BE2C (cell line): ENCODE data around the gene STKLD1.

Experiments used
- DNase-seq: peaks from one replicate; pipeline ENCODE4 v3.0.0-alpha.2; 2020
- H3K27me3 ChIP-seq: fragments of 250-450 bp; sonication (Bioruptor Pico); 2 replicates; pipeline ENCODE4 v1.5.1; 2020; ENCODE audit warnings: mild to moderate bottlenecking
- H3K36me3 ChIP-seq: fragments of 250-450 bp; sonication (Bioruptor Pico); 2 replicates; pipeline ENCODE4 v1.5.1; 2020; ENCODE audit warnings: mild to moderate bottlenecking
- H3K4me1 ChIP-seq: fragments of 250-450 bp; sonication (Bioruptor Pico); 2 replicates; pipeline ENCODE4 v1.5.1; 2020
- H3K4me3 ChIP-seq: 2 replicates; pipeline ENCODE4 v1.5.1; 2011; ENCODE audit warnings: low read depth, low read length
- H3K9me3 ChIP-seq: fragments of 250-450 bp; sonication (Bioruptor Pico); 2 replicates; pipeline ENCODE4 v1.5.1; 2020
- TF ChIP-seq, protein P1 (sequence below): IDR thresholded peaks from 2 replicates; pipeline ENCODE4 v1.5.1; 2012; ENCODE audit warnings: mild to moderate bottlenecking, low read depth, low read length

The STKLD1 gene

GRCh38 chr9:133404454-133405002, 28.4 kb downstream of the STKLD1 start:
- TF ChIP-seq, protein P1, sequence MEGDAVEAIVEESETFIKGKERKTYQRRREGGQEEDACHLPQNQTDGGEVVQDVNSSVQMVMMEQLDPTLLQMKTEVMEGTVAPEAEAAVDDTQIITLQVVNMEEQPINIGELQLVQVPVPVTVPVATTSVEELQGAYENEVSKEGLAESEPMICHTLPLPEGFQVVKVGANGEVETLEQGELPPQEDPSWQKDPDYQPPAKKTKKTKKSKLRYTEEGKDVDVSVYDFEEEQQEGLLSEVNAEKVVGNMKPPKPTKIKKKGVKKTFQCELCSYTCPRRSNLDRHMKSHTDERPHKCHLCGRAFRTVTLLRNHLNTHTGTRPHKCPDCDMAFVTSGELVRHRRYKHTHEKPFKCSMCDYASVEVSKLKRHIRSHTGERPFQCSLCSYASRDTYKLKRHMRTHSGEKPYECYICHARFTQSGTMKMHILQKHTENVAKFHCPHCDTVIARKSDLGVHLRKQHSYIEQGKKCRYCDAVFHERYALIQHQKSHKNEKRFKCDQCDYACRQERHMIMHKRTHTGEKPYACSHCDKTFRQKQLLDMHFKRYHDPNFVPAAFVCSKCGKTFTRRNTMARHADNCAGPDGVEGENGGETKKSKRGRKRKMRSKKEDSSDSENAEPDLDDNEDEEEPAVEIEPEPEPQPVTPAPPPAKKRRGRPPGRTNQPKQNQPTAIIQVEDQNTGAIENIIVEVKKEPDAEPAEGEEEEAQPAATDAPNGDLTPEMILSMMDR = no peak
- H3K36me3 ChIP-seq = peaks cover 34% of the 10 kb centered on the region
- no peaks in the 10 kb centered on the region for H3K4me1 ChIP-seq
- no peaks in the 10 kb centered on the region for H3K27me3 ChIP-seq
- no peak for DNase-seq
- no peaks in the 10 kb centered on the region for H3K9me3 ChIP-seq
- no peak overlapping the region for H3K4me3 ChIP-seq

DNA sequence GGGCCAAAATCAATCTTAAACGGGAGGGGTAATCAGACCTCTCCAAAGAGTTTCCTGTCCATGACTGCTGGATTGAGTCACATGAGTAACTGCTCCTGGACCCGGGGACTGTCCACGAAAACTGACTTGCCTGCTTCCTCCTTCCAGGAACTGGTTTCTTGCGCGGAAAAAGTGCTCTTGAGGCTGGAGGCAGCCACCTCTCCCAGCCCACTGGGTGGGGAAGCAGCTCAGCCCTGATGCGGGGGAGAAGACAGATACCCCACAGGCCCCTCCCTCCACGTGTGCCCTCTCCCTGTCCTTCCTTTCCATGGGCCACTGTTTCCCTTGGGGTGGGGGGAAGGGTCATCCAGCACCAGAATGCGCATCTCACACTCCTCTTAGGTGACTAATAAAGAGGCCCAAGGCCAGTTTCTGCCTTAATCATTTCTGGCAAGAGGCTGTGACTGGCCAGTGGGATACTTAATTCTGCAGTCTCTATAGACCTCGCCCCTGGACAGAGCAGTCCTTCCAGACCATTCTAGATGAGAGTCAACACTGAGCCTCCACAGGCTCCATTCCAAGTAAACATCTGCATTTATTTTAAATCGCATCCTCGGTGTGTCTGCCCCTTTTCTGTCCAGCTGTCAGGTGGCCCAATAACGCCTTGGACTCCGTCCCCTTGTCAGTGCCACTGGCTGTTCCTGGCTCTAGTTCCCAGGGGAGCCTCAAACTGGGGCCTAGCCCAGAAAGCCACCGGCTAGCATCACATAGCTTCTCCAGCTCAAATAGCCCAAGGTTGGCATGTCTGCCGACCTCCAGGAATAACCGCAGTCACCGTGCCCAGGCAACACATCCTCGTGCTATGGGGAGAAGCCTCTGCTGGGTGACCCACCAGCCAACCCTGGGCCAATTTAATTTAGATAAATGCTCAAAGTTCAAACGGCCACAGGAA, 29.6 kb downstream of the STKLD1 start:
- no peaks in the 10 kb centered on the region for H3K4me1 ChIP-seq
- H3K9me3 ChIP-seq = no peaks in the 10 kb centered on the region
- H3K4me3 ChIP-seq = no peak overlapping the region
- no peaks in the 10 kb centered on the region for H3K27me3 ChIP-seq
- no peak for DNase-seq
- H3K36me3 ChIP-seq = peaks cover 43% of the 10 kb centered on the region
- TF ChIP-seq, protein P1 = no peak

GRCh38 chr9:133406480-133407307, 30.5 kb downstream of the STKLD1 start:
- Histone ChIP-seq H3K4me3 (no peak overlapping the region), H3K4me1 (no peaks in the 10 kb centered on the region), H3K27me3 (no peaks in the 10 kb centered on the region), H3K36me3 (peaks cover 47% of the 10 kb centered on the region), H3K9me3 (no peaks in the 10 kb centered on the region)
- peak; percentile 86 for DNase-seq
- TF ChIP-seq, protein P1 = peak; percentile 96

DNA sequence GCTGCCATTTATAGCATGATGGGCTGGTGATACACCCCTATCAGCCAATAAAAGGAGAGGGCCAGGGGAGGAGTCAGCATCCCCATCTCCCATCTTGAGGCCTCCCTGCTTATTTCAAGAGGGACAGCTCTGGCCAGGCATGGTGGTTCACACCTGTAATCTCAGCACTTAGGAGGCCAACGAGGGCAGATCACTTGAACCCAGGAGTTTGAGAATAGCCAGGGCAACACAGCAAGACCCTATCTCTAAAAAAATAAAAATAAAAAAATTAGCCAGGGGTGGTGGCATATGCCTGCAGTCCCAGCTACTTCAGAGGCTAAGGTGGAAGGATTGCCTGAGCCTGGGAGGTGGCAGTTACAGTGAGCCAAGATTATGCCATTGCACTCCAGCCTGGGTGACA, 31.9 kb downstream of the STKLD1 start:
- Histone ChIP-seq H3K9me3 (no peaks in the 10 kb centered on the region), H3K27me3 (no peaks in the 10 kb centered on the region), H3K4me1 (no peaks in the 10 kb centered on the region), H3K36me3 (peaks cover 58% of the 10 kb centered on the region), H3K4me3 (no peak overlapping the region)
- TF ChIP-seq, protein P1 = no peak
- no peak for DNase-seq

GRCh38 chr9:133415170-133415569, 39.0 kb downstream of the STKLD1 start:
- H3K27me3 ChIP-seq = no peaks in the 10 kb centered on the region
- no peak for DNase-seq
- peaks cover 47% of the 10 kb centered on the region for H3K36me3 ChIP-seq
- H3K9me3 ChIP-seq = no peaks in the 10 kb centered on the region
- no peaks in the 10 kb centered on the region for H3K4me1 ChIP-seq
- no peak overlapping the region for H3K4me3 ChIP-seq
- TF ChIP-seq, protein P1 = no peak
